KG1 (cell line): Measurements from ENCODE around the gene TRA2B.
"Not testable (repeated sequence)": the region's sequence is repeated elsewhere in the genome, so short reads cannot be mapped to it uniquely, and the experiment has no call there.

Experiments used
- DNase-seq: peaks from one replicate; lab custom pipeline; 2025; lab: John Stamatoyannopoulos, UW

The TRA2B gene

GRCh38 chr3:185927501-185928200 is 10.2 kb downstream of the TRA2B start:
- no peak for DNase-seq

- DNase-seq, result no peak
These were observed 11.4 kb downstream of the TRA2B start for GRCh38 chr3:185926445-185926844.

GRCh38 chr3:185925353-185925752 is 12.5 kb downstream of the TRA2B start:
- DNase-seq, result no peak

GRCh38 chr3:185924375-185924774 is 13.4 kb downstream of the TRA2B start:
- DNase-seq, result no peak

- no peak for DNase-seq
These were observed 17.6 kb downstream of the TRA2B start for GRCh38 chr3:185920184-185920583.

GRCh38 chr3:185916042-185916833 is 21.6 kb downstream of the TRA2B start:
- no peak for DNase-seq

- DNase-seq, result no peak
These were observed 22.2 kb downstream of the TRA2B start for GRCh38 chr3:185915642-185916041.

GRCh38 chr3:185914911-185915629 is 22.7 kb downstream of the TRA2B start:
- no peak for DNase-seq

GRCh38 chr3:185912929-185913901 is 24.6 kb downstream of the TRA2B start:
- DNase-seq, result no peak

- DNase-seq, result no peak
These were observed 25.3 kb downstream of the TRA2B start for GRCh38 chr3:185912512-185912911.

- not testable (repeated sequence) for DNase-seq
These were observed 26.8 kb downstream of the TRA2B start for GRCh38 chr3:185911076-185911448.

GRCh38 chr3:185910322-185911075 is 27.3 kb downstream of the TRA2B start:
- not testable (repeated sequence) for DNase-seq

GRCh38 chr3:185909913-185910312 is 27.9 kb downstream of the TRA2B start:
- not testable (repeated sequence) for DNase-seq

- no peak for DNase-seq
These were observed 37.6 kb downstream of the TRA2B start for GRCh38 chr3:185900228-185900627.

GRCh38 chr3:185896636-185897035 is 41.2 kb downstream of the TRA2B start:
- no peak for DNase-seq

- no peak for DNase-seq
These were observed 50.7 kb downstream of the TRA2B start for GRCh38 chr3:185887066-185887465.

- no peak for DNase-seq
These were observed 53.2 kb downstream of the TRA2B start for GRCh38 chr3:185884641-185885040.

- DNase-seq, result no peak
These were observed 55.9 kb downstream of the TRA2B start for GRCh38 chr3:185881926-185882325.

- no peak for DNase-seq
These were observed 57.2 kb downstream of the TRA2B start for GRCh38 chr3:185880600-185880999.

- no peak for DNase-seq
These were observed 58.9 kb downstream of the TRA2B start for GRCh38 chr3:185878920-185879319.

- DNase-seq, result no peak
These were observed 63.7 kb downstream of the TRA2B start for GRCh38 chr3:185874119-185874518.
